AG09319 (cell line): Measurements from ENCODE around the gene FECH.

Experiments
- DNase-seq: peaks from one replicate; pipeline ENCODE4 v3.0.0-alpha.2; 2010; ENCODE audit warnings: low read depth; ENCODE audit errors: extremely low read depth
- TF ChIP-seq, protein P1 (sequence below): IDR thresholded peaks from 2 replicates; pipeline ENCODE4 v1.5.1; 2011; ENCODE audit warnings: low read depth, mild to moderate bottlenecking, inconsistent platforms, low read length, moderate library complexity

FECH gene

DNA sequence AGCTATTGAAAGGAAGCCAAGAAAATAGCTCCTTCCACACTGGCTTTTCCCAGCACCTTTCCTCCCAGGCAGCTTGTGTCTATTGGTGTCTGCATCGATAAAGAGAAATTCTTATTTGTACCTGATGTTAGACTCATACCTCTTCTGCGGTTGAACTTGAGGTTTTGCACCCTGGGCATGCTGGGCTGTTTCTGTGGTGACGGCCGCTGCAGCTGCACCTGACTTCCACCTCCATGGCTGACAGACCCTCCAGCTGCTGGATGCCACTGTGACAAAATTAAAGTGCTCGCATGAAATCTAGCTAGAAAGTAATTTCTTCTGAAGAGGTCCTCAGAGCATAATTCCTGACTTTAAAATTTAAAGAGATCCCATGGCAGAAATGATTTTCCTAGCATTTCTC lies 6.6 kb downstream of the FECH start:
- TF ChIP-seq, protein P1, sequence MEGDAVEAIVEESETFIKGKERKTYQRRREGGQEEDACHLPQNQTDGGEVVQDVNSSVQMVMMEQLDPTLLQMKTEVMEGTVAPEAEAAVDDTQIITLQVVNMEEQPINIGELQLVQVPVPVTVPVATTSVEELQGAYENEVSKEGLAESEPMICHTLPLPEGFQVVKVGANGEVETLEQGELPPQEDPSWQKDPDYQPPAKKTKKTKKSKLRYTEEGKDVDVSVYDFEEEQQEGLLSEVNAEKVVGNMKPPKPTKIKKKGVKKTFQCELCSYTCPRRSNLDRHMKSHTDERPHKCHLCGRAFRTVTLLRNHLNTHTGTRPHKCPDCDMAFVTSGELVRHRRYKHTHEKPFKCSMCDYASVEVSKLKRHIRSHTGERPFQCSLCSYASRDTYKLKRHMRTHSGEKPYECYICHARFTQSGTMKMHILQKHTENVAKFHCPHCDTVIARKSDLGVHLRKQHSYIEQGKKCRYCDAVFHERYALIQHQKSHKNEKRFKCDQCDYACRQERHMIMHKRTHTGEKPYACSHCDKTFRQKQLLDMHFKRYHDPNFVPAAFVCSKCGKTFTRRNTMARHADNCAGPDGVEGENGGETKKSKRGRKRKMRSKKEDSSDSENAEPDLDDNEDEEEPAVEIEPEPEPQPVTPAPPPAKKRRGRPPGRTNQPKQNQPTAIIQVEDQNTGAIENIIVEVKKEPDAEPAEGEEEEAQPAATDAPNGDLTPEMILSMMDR: no peak
- no peak for DNase-seq

DNA sequence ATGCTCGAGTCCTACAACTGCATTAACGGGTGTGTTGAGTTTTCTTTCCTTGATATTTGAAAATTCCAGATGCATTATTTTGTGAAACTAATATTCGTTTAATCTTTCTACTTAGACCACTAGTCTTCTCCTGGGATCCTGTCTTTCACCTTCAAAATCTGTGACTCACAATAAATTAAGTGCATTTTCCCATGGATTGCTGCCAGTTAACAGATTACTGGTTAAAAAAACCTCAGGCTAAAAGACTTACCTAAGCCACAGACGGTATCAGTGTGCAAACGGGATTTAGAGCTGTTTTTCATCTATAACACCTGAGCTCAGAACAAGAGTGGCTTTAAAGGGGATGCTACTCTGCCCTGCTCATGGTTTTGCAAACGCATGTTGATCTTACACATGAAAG lies 10.2 kb downstream of the FECH start:
- TF ChIP-seq, protein P1: no peak
- no peak for DNase-seq

DNA sequence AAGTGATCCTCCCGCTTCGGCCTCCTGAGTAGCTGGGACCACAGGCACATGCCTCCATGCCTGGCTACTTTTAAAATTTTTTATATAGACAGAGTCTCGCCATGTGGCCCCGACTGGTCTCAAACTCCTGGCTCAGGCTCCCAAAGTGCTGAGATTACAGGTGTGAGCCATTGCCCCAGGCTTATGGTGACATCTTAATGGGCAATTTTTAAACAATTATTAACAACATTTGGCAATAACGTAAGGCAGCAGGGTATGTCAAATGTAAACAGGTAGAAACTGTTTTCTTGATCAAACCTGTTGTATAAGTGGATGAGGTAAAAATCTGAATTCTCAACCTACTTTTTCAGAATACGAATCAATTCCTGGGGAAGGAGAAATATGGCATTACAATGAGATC lies 11.0 kb downstream of the FECH start:
- TF ChIP-seq, protein P1: no peak
- DNase-seq: no peak

DNA sequence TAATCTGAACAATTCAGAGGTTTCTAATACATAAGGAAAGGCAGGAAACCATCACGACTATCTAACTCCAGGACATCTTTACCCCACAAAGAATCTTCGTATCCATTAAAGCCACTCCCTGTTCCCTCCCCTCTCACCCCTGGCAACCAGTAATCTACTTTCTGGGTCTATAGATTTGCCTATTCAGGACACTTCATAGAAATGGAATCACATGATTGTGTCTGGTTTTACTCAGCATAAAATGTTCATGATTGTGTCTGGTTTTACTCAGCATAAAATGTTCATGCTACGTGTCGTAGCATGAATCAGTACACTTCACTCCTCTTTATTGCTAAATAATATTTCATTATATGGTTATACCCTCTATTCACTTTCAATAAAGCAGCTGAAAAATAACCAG lies 11.6 kb downstream of the FECH start:
- TF ChIP-seq, protein P1: no peak

DNA sequence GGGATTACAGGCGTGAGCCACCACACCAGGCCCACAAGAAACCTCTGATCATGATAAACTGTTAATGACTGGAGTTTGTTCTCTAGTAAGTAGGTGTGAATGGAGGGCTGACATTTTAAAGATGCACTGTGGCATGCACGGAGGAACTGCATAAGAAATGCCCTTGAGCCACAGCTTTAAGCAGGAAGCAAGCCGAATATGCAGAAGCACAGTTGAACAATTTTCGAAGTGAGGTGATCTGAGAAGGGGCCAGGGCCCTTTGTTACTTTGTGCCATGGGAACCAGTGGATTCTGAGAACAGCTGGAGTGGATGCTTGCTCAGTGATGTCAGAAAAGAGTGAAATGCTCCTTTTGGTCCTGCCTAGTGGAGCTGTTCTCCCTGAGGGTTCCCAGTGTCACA lies 16.3 kb downstream of the FECH start:
- TF ChIP-seq, protein P1: no peak
- no peak for DNase-seq

More for the DNA sequence above, 11.6 kb downstream of the FECH start:
- no peak for DNase-seq

DNA sequence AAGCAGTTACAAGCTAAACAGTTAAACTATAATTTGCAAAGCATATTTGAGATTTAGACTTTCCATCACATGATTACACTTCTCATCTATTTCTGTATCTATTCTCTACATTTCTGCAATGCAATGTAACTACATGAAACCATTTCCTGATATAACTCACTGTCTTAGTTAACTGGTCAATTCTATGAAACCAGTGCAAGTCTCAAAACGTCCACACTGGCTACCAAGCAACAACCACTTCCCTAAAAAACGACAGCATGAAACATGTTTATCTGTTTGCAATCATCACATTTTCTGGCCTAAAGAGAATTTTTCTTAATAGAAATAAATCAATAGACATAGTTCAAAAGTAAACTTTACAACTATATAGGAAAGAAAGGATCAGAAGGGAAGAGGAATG lies 17.4 kb downstream of the FECH start:
- TF ChIP-seq, protein P1: no peak
- no peak for DNase-seq

DNA sequence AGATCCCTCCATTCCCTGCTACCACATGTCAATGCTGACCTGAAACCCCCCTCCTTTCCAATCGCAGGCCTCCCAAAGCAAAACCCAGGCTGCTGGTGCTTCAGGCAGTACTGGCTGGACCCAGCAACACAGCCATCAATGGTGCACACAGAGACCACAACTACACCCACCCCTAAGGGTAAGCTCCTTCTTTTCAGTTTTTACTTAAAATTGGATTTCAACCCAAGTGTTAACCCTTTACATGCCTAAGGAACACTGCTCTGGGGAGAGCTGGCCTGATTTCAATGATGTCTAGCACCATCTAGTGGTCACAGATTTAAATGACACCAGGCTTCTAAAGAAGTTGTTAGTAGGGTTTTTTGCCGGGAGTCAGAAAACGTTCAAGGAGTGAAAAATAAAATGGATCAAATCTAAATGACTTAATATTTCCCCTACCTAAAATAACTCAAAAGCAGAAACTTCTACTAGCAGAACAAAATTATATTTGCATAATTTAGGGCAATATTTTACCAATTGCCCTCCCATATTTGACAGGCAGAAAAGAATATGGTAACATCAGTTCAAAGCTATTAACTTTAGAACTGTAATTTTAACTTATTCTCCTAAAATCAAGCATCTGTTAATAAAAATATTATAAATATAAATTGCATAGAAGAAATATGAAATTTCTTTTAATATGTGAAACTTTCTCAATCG lies 24.6 kb downstream of the FECH start:
- DNase-seq: no peak
- TF ChIP-seq, protein P1: peak; percentile 65
